ENCODE data around the gene WAS.

WAS gene

GRCh38 chrX:48714573-48714972, 31.0 kb downstream of the WAS start:
- DNase-seq = no peak

DNA sequence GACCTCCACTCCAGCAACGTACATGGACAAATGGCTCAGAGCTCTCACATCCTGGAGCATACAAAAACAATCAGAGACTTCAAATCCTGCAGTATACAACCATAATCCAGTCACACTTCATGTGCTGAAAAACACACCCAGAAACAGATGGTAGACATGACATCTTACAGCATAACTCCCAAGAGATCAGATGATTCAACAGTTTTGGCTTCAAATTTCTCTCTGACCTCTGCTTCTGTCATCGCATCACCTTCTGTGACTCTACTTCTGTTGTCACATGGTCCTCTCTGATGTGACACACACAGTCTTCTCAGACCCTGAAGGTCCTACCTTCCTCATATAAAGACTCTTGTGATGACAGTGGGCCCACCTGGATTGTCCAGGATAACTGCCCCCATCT, 31.5 kb downstream of the WAS start:
- DNase-seq = no peak

- DNase-seq = no peak
Measured at GRCh38 chrX:48715876-48716502, 32.4 kb downstream of the WAS start.

DNA sequence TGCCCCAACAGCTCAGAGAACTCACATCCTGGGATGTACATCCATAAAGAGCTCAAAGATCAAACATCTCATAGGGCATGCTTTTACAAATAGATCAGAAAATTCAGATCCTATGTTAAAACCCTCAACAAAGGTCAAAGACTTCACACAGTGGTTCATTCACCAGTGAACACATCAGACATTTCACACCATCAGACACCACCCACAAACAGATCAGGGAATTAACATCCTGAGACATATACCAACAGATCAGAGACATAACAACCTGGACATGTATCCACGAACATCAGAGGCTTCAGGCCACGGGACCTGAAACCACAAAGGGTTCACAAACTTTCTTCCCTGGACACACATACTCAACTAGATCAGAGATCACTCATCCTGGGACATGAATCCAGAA, 36.4 kb downstream of the WAS start:
- DNase-seq = no peak

GRCh38 chrX:48720577-48721250, 37.1 kb downstream of the WAS start:
- no peak for DNase-seq

DNA sequence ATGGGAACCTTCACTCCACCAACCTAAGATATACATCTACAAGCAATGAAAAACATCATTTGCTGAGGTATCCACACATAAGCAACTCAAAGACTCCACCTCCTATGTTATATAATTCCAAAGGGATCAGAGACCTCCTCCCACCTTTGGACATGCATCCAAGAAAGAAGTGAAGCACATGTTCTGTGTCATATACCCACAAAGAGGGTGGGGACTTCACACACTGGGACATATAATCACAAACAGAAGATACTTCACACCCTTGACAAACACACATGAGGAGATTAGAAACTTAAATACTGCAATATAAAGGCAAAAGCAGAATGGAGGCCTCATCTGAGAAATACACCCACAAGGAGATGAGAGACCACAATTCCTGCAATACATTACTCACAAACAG, 38.3 kb downstream of the WAS start:
- DNase-seq = no peak

DNA sequence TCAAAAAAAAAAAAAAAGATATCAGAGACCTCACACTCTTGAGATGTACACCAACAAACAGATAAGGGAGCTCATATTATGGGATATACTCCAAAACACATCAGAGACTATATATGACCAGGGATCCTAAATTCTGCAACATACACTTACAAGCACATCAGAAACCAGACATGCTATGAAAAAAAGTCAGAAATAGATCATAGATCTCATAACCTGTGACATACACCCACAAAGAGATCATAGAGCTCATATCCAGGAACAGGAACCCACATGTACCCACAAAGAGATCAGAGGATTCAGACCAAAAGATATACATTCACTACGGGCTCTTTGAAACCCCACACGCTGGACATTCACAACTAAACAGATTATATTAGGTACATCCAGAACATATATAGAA, 43.0 kb downstream of the WAS start:
- no peak for DNase-seq

- DNase-seq = no peak
Measured at GRCh38 chrX:48728653-48729052, 45.1 kb downstream of the WAS start.

DNA sequence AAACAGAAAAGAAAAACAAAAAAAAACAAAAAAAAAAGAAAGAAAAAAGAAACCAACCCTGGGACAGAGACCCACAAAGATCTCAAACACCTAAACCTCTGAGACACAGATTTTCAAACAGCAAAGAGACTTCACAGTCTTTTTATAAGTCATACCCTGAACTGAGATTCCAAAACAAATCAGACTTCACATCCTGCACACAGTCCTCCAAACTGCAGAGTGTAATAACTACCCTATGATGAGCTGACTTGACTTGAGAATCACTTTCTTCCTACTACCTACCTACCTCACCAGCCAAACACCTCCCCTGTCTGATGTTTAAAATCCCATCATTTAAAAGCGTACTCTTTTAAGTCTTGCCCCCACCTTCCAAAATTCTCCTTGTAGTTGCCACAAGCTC, 52.7 kb downstream of the WAS start:
- no peak for DNase-seq

DNA sequence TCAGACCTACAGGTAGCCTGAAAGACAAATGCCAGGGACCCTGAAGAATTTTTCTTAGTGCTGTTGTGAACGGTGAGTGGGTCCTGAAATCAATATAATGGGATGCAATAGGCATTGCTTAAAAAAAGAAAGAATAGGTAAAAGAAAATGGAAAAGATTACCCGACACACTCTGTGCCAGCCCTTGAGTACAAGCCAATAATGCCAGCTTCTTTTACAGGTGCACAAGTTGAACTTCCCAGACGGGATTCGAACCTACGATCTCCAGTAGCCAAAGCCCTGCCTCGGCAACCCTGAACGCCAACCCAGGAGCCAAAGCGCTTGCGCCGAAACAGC, 53.2 kb downstream of the WAS start:
- no peak for DNase-seq

DNA sequence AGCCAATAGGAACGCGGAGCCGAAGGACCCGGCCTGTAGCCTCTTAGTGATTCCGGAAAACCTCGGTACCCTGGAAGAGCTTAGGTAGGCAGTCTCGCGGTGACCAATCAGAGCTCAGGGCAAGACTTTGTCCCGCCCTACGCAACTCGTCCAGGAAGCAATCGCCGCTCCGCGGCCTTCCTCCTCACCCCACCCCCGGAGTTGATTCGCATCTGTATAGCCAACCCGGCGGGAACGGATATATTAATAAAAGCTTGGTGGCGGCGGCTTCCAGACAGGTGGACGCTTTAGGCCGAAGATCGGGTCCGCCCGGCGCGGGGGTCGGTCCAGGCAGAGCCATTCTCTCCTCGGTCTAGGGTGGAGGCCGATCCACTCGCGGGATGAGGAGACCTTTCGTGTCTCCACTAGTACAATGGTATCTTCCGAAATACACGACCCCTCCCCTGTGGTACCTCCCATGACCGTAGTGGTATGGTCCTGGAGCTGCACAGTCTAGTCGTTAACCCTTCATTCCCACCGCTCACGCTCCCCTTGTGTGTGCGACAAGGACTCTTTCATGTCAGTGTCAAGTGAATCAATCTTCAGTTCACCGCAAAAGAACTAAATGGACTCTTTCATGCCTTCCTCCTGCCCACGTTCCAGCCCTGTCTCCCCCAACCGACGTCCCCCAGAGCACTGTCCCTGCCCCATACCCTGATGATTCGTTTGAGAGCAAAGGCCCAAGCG, 53.8 kb downstream of the WAS start:
- peak; percentile 98 for DNase-seq

GRCh38 chrX:48737940-48738339, 54.3 kb downstream of the WAS start:
- peak; percentile 56 for DNase-seq
